ENCODE data around the gene GIMAP1. TPM values are rescaled to one million over a fixed set of nuclear protein-coding genes. Genes with fewer than 3 reads are reported as not detected.

GIMAP1 gene
- total and polyA plus RNA-seq, 2 of the 8 experiments (the other 6 are each of a cell fraction or from before 2014, with no cell fraction given): not detected

DNA sequence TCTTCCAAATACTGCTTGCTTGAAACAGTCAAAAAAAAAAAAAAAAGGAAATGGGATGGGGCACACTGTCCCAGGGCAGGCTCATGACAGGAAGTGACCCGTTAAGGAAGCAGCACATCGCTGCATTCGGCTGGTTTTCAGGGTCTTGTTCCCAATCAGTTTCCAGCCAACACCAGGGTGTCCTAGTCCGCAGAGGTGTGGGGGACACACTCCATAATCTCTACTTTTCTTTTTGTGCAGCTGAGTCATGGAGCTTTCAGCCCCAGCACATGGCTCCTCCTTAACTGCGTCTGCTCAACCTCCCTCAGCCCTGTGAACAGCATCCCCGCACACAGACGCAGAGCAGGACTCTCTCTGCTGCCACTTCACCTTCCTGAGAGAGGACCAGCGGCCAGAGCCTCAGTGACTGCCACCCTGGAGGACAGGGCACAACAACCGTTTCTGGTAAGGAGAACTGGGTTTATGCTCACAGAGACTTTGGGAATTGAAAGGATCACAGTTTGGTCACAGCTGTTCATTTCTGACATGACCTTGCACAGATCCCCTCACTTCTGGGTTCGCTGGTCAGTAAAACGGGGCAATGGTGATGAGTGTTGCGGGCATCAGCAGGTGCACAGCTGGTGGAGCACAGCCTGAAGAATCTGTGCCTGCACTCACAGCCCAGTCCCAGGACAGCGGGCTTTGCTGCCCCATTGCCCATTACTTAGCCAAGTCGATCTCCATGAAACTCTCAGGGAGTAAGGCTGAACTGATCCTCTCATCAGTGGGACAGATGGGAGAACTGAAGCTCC, 21.0 kb downstream of the GIMAP1 start, which contains the start of gene GIMAP5:
TSS of gene GIMAP5 (plus strand) at position 154 of the 791 bp plus-strand sequence. CDS start 3,467 bp downstream, outside the sequence.
- no peak within 1 kb of the TSS for H2AFZ ChIP-seq (ENCODE audit: low read length)
- peaks cover 89 to 97% (median 97%) of the 10 kb centered on the region in 4 experiments for H3K27me3 ChIP-seq (replicated peaks in 1 of 4; ENCODE audit: control insufficient read depth in 3 of 4, extremely low read depth in 1 of 4, insufficient read depth in 3 of 4, low read length in 3 of 4)
- H3K4ac ChIP-seq (replicated peaks; ENCODE audit: insufficient read length, low read depth, low read length): no peak within 1 kb of the TSS
- no peak within 1 kb of the TSS for H3K27ac ChIP-seq (ENCODE audit: low read depth, low read length)
- CTCF ChIA-PET (ENCODE audit: partially characterized antibody): interaction anchor here (0.6 to 1.2 kb wide), 2 partner anchors 161 to 287 kb away, joined by 3 read pairs; no protein-coding TSS in a partner anchor
- no peak within 1 kb of the TSS for H2AK5ac ChIP-seq (ENCODE audit: low read depth, low read length)
- peaks cover 0 to 15% of the 10 kb centered on the region in 2 experiments; a peak in 2 of 4 replicates for H3K9me3 ChIP-seq (ENCODE audit: insufficient read depth in 2 of 2, low read depth in 1 of 2, low read length in 1 of 2)
- no peak within 1 kb of the TSS for H3K18ac ChIP-seq (ENCODE audit: extremely low read depth, low read length)
- no peak for FAIRE-seq
- H3K4me2 ChIP-seq (ENCODE audit: insufficient read depth in 1 of 2, low read depth in 2 of 2, low read length in 2 of 2): no peak within 1 kb of the TSS
- H4K91ac ChIP-seq (replicated peaks; ENCODE audit: insufficient read length, low read length): no peak within 1 kb of the TSS
- 77% methylated on average over 12 of the region's 14 CpGs; no CpG with 5 or more reads in 1 of the 2 experiments for WGBS, 2 experiments (ENCODE audit: extremely low coverage in 1 of 2, insufficient coverage in 1 of 2, insufficient read length in 1 of 2, insufficient replicate concordance in 2 of 2, low coverage in 1 of 2, low lambda C conversion rate in 2 of 2, missing lambda C conversion rate in 1 of 2)
- POLR2A ChIA-PET (ENCODE audit: partially characterized antibody): no interaction called here
- no peak within 1 kb of the TSS for H2BK5ac ChIP-seq (ENCODE audit: low read depth, low read length)
- no peak within 1 kb of the TSS for H2BK12ac ChIP-seq (ENCODE audit: low read depth, low read length)
- no peak within 1 kb of the TSS for H4K8ac ChIP-seq (ENCODE audit: extremely low read depth, insufficient read depth, low read length)
- H3K4me3 ChIP-seq (ENCODE audit: extremely low read depth in 1 of 4, insufficient read depth in 2 of 4, low read depth in 3 of 4, low read length in 4 of 4): no peak within 1 kb of the TSS
- DNase-seq (ENCODE audit: low read depth in 1 of 2, low spot score in 2 of 2): no peak
- H3K14ac ChIP-seq (ENCODE audit: insufficient read length): no peak within 1 kb of the TSS
- H3K36me3 ChIP-seq (ENCODE audit: control insufficient read depth in 2 of 4, insufficient read depth in 4 of 4, low read length in 3 of 4): peaks cover 0 to 5% (median 0%) of the 10 kb centered on the region in 4 experiments; a peak in 1 of 8 replicates
- peaks cover 0 to 2% (median 0%) of the 10 kb centered on the region in 4 experiments; a peak in 1 of 7 replicates for H3K4me1 ChIP-seq (replicated peaks in 1 of 4; ENCODE audit: control insufficient read depth in 3 of 4, insufficient read depth in 4 of 4, low read length in 3 of 4)
- H3K23ac ChIP-seq (ENCODE audit: insufficient read length): no peak within 1 kb of the TSS
- no peaks in the 10 kb centered on the region for H3K23me2 ChIP-seq (ENCODE audit: low read depth, low read length)
- H3K9ac ChIP-seq (replicated peaks in 1 of 4; ENCODE audit: extremely low read depth in 1 of 4, low read depth in 3 of 4, low read length in 3 of 4): no peak within 1 kb of the TSS
- H3K79me2 ChIP-seq (ENCODE audit: control insufficient read depth in 1 of 2, insufficient read depth in 2 of 2, low read length in 2 of 2): no peaks in the 10 kb centered on the region
- H4K20me1 ChIP-seq (replicated peaks in 1 of 2; ENCODE audit: control insufficient read depth in 1 of 2, insufficient read depth in 2 of 2, low read length in 2 of 2): peaks cover 10 to 36% of the 10 kb centered on the region in 2 experiments
- no peak within 1 kb of the TSS for H2BK20ac ChIP-seq (ENCODE audit: low read length)
- H3K79me1 ChIP-seq (ENCODE audit: low read depth, low read length): no peaks in the 10 kb centered on the region
- H2BK120ac ChIP-seq (replicated peaks; ENCODE audit: low read depth, low read length): no peak within 1 kb of the TSS
- no peak within 1 kb of the TSS for H2BK15ac ChIP-seq (ENCODE audit: low read length)
- no peak within 1 kb of the TSS for H3K56ac ChIP-seq (replicated peaks; ENCODE audit: insufficient read length, low read depth, low read length)
- no peak within 1 kb of the TSS for H4K5ac ChIP-seq (ENCODE audit: insufficient read length, low read depth, low read length)
- TF ChIP-seq CEBPB (IDR thresholded peaks at IDR 0.05; ENCODE audit: low read depth, low read length): no peak
- no peak for TF ChIP-seq BRCA1 (IDR thresholded peaks at IDR 0.05; ENCODE audit: low read depth, low read length)
- TF ChIP-seq, protein P1, sequence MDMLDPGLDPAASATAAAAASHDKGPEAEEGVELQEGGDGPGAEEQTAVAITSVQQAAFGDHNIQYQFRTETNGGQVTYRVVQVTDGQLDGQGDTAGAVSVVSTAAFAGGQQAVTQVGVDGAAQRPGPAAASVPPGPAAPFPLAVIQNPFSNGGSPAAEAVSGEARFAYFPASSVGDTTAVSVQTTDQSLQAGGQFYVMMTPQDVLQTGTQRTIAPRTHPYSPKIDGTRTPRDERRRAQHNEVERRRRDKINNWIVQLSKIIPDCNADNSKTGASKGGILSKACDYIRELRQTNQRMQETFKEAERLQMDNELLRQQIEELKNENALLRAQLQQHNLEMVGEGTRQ (IDR thresholded peaks at IDR 0.05; ENCODE audit: low read length): no peak
- TF ChIP-seq EZH2 (IDR thresholded peaks at IDR 0.05; ENCODE audit: low read depth, low read length, severe bottlenecking): peak; percentile 37
- no peak for TF ChIP-seq EGR1 (IDR thresholded peaks at IDR 0.05; ENCODE audit: borderline replicate concordance, low read depth, low read length)
- TF ChIP-seq, protein P2, sequence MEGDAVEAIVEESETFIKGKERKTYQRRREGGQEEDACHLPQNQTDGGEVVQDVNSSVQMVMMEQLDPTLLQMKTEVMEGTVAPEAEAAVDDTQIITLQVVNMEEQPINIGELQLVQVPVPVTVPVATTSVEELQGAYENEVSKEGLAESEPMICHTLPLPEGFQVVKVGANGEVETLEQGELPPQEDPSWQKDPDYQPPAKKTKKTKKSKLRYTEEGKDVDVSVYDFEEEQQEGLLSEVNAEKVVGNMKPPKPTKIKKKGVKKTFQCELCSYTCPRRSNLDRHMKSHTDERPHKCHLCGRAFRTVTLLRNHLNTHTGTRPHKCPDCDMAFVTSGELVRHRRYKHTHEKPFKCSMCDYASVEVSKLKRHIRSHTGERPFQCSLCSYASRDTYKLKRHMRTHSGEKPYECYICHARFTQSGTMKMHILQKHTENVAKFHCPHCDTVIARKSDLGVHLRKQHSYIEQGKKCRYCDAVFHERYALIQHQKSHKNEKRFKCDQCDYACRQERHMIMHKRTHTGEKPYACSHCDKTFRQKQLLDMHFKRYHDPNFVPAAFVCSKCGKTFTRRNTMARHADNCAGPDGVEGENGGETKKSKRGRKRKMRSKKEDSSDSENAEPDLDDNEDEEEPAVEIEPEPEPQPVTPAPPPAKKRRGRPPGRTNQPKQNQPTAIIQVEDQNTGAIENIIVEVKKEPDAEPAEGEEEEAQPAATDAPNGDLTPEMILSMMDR (IDR thresholded peaks at IDR 0.05; ENCODE audit: control extremely low read depth in 1 of 3, insufficient read depth in 1 of 3, low read depth in 1 of 3, low read length in 3 of 3): no peak
- peak; percentile 50; the same call in 1 of the 2 replicates for TF ChIP-seq SUZ12 (IDR thresholded peaks at IDR 0.05; ENCODE audit: low read length)

Measured in H1 (cell line).